ENCODE measurements around the gene SCMH1. TPM values are rescaled to one million over a fixed set of nuclear protein-coding genes. Genes with fewer than 3 reads are reported as not detected.

SCMH1 gene
- total RNA-seq, 1 experiment from 2014 or later: 28.0 TPM

- RAD21 ChIA-PET (ENCODE audit: low non-redundant PET in 1 of 2, low total read pairs in 2 of 2, uncharacterized antibody in 2 of 2, unreplicated experiment in 2 of 2): no interaction called here
These were observed 141.9 kb downstream of the SCMH1 start for GRCh38 chr1:41100170-41100569.

GRCh38 chr1:41098730-41099460 lies 143.2 kb downstream of the SCMH1 start:
- Histone ChIP-seq H4K20me1 (ENCODE audit: insufficient read depth) (no peaks in the 10 kb centered on the region), H3K79me2 (ENCODE audit: insufficient read depth, low read length) (no peaks in the 10 kb centered on the region), H3K4me1 (ENCODE audit: control insufficient read depth in 1 of 2, insufficient read depth in 2 of 2, low read length in 2 of 2) (no peaks in the 10 kb centered on the region), H3K9me2 (ENCODE audit: insufficient read depth) (no peaks in the 10 kb centered on the region), H3K9ac (ENCODE audit: low read length) (no peak overlapping the region), H2AFZ (ENCODE audit: low read depth, low read length, poor library complexity, severe bottlenecking) (no peak overlapping the region), H3K9me3 (ENCODE audit: control insufficient read depth in 1 of 2, insufficient read depth in 1 of 2, low read depth in 1 of 2, low read length in 2 of 2) (no peaks in the 10 kb centered on the region), H3K27ac (ENCODE audit: low read depth, low read length) (no peak overlapping the region), H3K4me3 (replicated peaks in 1 of 2; ENCODE audit: low read depth in 1 of 2, low read length in 2 of 2) (no peak overlapping the region), H3K4me2 (ENCODE audit: low read length) (no peak overlapping the region), H3K36me3 (ENCODE audit: control insufficient read depth in 1 of 2, insufficient read depth in 2 of 2, low read length in 2 of 2) (no peaks in the 10 kb centered on the region), H3K27me3 (ENCODE audit: insufficient read depth, low read length) (no peaks in the 10 kb centered on the region)
- BruUV-seq (replicated peaks): no TSS peak
- ChIA-PET RAD21 (ENCODE audit: low non-redundant PET in 1 of 2, low total read pairs in 2 of 2, uncharacterized antibody in 2 of 2, unreplicated experiment in 2 of 2) (no interaction called here), CTCF (no interaction called here), POLR2A (no interaction called here)
- TF ChIP-seq EGR1 (IDR thresholded peaks at IDR 0.05; ENCODE audit: low read depth): no peak
- no peak for TF ChIP-seq POLR2AphosphoS5 (IDR thresholded peaks at IDR 0.05; ENCODE audit: low read depth, low read length)
- TF ChIP-seq CEBPB (IDR thresholded peaks at IDR 0.05; ENCODE audit: low read depth): no peak
- no peak for TF ChIP-seq ZNF274 (IDR thresholded peaks at IDR 0.05; ENCODE audit: low read depth, low read length)
- TF ChIP-seq SIN3A (IDR thresholded peaks at IDR 0.05; ENCODE audit: low read depth): no peak
- TF ChIP-seq FOSL1 (IDR thresholded peaks at IDR 0.05; ENCODE audit: low read depth): no peak
- no peak for TF ChIP-seq SRF (IDR thresholded peaks at IDR 0.05; ENCODE audit: low read depth)
- no peak for TF ChIP-seq EZH2 (IDR thresholded peaks at IDR 0.05)
- no peak for TF ChIP-seq SP1 (IDR thresholded peaks at IDR 0.05; ENCODE audit: low read depth)
- no peak for TF ChIP-seq YY1 (IDR thresholded peaks at IDR 0.05; ENCODE audit: extremely low read depth, insufficient replicate concordance, low read depth, low read length)
- TF ChIP-seq CBX3 (IDR thresholded peaks at IDR 0.05; ENCODE audit: low read depth): no peak
- no peak for TF ChIP-seq EZH2phosphoT487 (IDR thresholded peaks at IDR 0.05; ENCODE audit: borderline replicate concordance)
- intact Hi-C loops (cut with micrococcal nuclease): no loop called here
- DNase-seq (ENCODE audit: low read depth, low spot score) (no peak), ATAC-seq (no peak)

More at GRCh38 chr1:41100170-41100569, 141.9 kb downstream of the SCMH1 start:
- H2AFZ ChIP-seq (ENCODE audit: low read depth, low read length, poor library complexity, severe bottlenecking): no peak overlapping the region
- BruUV-seq (replicated peaks): no TSS peak
- DNase-seq (ENCODE audit: low read depth, low spot score) (no peak), ATAC-seq (no peak)
- intact Hi-C loops (cut with micrococcal nuclease): no loop called here
- H3K4me1 ChIP-seq (ENCODE audit: control insufficient read depth in 1 of 2, insufficient read depth in 2 of 2, low read length in 2 of 2): no peaks in the 10 kb centered on the region
- no peak for TF ChIP-seq ZBTB33 (IDR thresholded peaks at IDR 0.05; ENCODE audit: extremely low read depth, insufficient replicate concordance, low read length)
- H4K20me1 ChIP-seq (ENCODE audit: insufficient read depth): no peaks in the 10 kb centered on the region
- H3K4me3 ChIP-seq (replicated peaks in 1 of 2; ENCODE audit: low read depth in 1 of 2, low read length in 2 of 2): no peak overlapping the region
- H3K9me3 ChIP-seq (ENCODE audit: control insufficient read depth in 1 of 2, insufficient read depth in 1 of 2, low read depth in 1 of 2, low read length in 2 of 2): no peaks in the 10 kb centered on the region
- H3K9me2 ChIP-seq (ENCODE audit: insufficient read depth): no peaks in the 10 kb centered on the region
- no peaks in the 10 kb centered on the region for H3K27me3 ChIP-seq (ENCODE audit: insufficient read depth, low read length)
- H3K4me2 ChIP-seq (ENCODE audit: low read length): no peak overlapping the region
- ChIA-PET POLR2A (no interaction called here), CTCF (no interaction called here)
- H3K9ac ChIP-seq (ENCODE audit: low read length): no peak overlapping the region
- H3K79me2 ChIP-seq (ENCODE audit: insufficient read depth, low read length): no peaks in the 10 kb centered on the region
- H3K27ac ChIP-seq (ENCODE audit: low read depth, low read length): no peak overlapping the region
- no peaks in the 10 kb centered on the region for H3K36me3 ChIP-seq (ENCODE audit: control insufficient read depth in 1 of 2, insufficient read depth in 2 of 2, low read length in 2 of 2)
